Subcutaneous adipose tissue (tissue), 4 donors: ENCODE data around the gene SLC25A22. TPM values are rescaled to one million over a fixed set of nuclear protein-coding genes. Genes with fewer than 3 reads are reported as not detected.

Experiments used
- total RNA-seq, 4 donors: library from RNA; depleted of rRNA; stranded (reverse); fragments of >200 nt; gene quantifications; one replicate each; pipeline ENCODE4 v1.1.0, GENCODE V29; 2016
- TF ChIP-seq, protein P1 (sequence below): fragments of 450-650 bp; IDR thresholded peaks from one replicate; pipeline ENCODE4 v1.5.1; 2016; ENCODE audit warnings: low read depth, mild to moderate bottlenecking, control low read depth, antibody characterized with exemption, moderate library complexity

SLC25A22 gene
- total RNA-seq, 4 donors from 2014 or later, result 2.5 to 12.8 (median 3.7) TPM

DNA sequence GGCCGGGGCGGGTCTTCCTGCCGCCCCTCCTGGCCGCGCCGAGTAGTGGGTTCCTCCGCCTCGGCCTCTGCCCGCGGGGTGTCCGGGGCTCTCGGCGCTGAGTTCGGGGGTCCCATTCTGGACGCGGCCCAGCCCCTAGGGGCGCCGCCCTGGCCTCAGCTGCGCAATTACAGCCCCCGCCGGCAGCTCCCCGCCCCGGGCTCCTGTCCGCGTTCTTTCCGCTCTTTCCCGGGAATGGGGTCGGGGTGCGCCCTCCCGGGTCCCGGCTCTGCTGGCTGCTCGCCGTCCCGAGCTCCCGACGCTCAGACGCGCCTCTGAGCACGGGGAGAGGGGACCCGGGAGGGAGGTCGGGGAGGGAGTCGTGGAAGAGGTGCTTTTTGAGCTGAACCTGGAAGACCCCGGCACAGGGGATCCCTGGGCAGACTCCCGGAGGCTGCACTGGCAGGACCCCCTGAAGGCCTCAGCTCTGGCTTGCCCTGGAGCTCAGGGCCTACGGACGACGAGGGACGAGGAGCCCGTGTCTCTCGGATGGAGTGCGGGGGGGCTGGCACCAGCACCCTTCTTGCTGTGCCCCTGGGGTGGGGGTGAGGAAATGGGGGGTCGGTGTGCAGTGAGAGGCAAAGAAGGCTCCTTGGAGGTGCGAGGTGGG, 45.1 kb upstream of the SLC25A22 start:
- TF ChIP-seq, protein P1, sequence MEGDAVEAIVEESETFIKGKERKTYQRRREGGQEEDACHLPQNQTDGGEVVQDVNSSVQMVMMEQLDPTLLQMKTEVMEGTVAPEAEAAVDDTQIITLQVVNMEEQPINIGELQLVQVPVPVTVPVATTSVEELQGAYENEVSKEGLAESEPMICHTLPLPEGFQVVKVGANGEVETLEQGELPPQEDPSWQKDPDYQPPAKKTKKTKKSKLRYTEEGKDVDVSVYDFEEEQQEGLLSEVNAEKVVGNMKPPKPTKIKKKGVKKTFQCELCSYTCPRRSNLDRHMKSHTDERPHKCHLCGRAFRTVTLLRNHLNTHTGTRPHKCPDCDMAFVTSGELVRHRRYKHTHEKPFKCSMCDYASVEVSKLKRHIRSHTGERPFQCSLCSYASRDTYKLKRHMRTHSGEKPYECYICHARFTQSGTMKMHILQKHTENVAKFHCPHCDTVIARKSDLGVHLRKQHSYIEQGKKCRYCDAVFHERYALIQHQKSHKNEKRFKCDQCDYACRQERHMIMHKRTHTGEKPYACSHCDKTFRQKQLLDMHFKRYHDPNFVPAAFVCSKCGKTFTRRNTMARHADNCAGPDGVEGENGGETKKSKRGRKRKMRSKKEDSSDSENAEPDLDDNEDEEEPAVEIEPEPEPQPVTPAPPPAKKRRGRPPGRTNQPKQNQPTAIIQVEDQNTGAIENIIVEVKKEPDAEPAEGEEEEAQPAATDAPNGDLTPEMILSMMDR, result no peak

DNA sequence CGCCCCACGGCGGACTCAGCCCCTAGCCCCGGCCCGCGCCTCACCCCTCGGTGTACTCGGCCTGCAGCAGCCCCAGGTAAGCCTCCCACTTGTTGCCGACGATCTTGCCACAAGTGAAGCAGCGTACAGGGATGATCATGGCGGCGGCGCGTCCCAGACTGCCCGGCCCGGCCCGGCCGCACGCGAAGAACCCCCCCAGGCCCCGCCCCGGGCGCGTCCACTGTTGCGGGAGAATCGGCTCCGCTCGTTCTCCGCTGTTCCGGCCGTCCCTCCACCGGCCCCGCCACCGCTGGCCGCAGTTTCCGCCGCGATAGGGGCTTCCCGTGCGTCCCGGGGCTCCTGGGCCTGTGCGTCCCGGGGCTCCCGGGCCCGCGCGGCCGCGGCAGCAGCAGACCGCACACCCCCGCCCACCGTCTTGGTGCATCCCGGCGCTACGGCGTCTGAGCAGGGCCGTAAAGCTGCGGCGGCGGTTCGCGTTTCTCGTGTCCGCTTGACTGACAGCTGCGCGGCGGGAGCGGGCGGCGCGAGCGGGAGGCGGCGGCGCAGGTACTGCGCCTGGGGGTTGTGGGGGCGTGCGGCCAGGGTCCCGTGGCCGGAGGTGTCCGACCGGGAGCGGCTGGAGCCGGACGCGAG, 44.4 kb upstream of the SLC25A22 start, which contains the start of the genes POLR2L and TSPAN4:
Gene POLR2L (minus strand): TSS at position 160 of the 633 bp plus-strand sequence. CDS start 21 bp downstream, at position 139.
Gene TSPAN4 (plus strand): TSS at position 483 of the 633 bp plus-strand sequence. CDS start 7,453 bp downstream, outside the sequence.
- TF ChIP-seq, protein P1, result no peak

DNA sequence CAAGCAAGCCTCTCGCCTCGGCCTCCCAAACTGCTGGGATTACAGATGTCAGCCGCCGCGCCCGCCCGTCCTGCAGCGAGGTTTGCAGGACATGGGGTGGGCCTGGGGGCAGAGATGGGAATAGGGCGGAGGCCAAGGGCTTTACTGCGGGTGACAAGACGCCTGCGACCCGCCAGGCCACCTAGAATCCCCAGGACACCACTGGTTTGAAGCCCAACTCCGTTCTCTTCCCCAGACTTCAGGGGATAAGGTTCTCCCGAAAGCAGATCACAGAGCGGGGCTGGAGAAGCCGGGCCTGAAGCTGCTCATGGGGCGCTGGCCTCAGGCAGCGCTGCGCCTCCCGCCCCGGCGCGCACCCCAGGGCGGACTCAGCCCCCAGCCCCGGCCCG, 43.9 kb upstream of the SLC25A22 start:
- TF ChIP-seq, protein P1, result no peak

DNA sequence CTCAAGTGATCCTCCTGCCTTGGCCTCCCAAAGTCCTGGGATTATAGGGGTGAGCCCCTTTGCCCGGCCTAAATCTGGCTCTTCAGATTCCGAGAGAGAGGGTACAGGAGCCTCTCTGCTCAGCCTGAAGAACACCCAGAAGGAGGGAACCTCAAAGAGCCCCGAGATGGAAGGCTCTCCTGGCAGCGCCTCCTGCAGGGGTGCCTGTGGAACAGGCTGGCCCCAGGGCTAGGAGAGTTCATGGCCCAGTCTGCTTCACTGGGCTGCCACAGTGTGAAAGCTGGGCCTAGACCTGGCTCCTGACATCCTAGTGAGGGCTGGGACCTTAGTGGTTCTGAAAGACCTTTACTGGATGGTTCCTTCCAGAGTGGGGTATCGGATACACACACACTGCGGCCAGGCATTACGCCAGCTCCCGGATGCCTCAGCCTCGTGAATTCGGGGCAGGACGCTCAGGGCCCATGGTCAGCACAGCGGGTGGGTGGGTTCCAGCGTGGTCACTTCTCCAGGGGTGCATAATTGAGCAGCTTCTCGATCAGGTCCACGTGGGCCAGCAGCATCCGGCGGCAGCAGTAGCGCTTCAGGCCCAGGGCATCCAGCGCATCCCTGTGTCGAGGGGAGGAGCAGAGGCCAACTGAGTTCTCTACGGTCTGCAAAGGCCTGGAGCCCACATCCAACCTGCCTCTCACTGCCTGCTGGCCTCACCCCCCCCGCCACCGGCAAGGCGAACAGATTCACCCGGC, 42.0 kb upstream of the SLC25A22 start:
- TF ChIP-seq, protein P1, result no peak

DNA sequence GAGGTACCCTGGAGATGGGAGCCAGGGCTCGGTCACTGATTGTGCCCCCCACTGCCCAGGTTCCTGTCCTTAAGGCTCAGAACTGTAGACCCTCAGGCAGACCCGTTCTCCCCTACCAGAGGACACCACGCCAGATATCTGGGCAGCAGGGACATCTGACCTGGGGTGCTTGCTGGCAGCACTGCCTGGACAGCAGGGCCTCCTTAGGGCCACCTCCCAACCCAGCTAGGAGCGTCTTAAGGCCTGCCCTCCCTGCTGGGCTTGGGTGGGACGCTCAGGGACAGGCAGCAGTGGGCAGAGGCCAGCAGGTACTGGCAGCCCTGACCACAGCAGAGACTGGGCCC, 41.2 kb upstream of the SLC25A22 start:
- TF ChIP-seq, protein P1, result no peak

DNA sequence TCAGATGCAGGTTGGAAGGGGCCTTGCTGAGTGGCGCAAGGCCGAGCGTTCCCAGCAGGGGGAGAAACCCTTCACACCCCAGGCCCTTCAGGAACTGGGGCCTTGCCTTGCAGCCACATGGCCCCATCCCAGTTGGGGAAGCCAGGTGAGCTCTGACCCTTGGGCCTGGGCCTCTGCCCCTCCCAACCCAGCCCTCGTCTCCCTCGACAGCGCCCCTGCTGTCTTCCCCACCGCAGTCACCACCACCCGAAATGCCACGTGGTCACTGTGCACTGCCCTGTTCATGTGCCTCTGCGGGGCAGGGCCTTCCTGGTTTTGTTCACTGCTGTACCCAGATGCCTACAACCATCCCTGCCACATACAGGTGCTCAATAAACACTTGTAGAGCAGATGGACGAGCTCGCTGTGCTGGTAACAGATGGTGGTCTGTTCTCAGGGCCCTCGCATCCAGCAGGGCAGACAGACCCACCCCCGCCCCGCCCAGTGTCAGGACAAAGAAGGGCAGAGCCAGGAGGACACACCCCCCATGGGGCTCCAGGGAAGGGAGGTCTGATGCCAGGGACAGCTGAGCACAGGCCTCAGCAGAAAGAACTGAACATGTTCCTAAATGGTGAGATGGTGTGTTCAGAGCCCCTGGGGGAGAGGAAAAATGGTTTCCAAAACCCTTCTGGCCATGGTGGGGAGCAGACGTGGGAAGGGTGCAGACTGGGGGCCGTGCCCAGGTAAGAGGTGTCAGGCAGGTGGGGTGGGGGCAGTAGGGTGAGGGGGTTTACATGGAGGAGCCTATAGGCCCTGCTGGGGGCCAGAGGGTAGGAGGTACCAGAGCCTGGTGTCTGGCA, 40.6 kb upstream of the SLC25A22 start:
- TF ChIP-seq, protein P1, result no peak

DNA sequence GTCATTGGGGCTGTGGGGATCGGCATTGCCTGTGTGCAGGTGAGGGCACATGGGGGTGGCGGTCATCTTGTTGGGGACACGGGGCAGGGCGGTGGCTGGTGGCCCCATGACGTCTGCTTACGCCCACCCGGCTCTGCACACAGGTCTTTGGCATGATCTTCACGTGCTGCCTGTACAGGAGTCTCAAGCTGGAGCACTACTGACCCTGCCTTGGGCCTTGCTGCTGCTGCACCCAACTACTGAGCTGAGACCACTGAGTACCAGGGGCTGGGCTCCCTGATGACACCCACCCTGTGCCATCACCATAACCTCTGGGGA, 39.9 kb upstream of the SLC25A22 start:
- TF ChIP-seq, protein P1, result no peak
